PFSK-1 (cell line): Measurements from ENCODE around the gene UBE2I.

Experiments
- FOXP2 ChIP-seq: optimal IDR thresholded peaks from 2 replicates; pipeline ENCODE3; 2011; ENCODE audit warnings: borderline replicate concordance, control low read depth, inconsistent platforms; ENCODE audit not compliant: insufficient read depth; ENCODE audit errors: extremely low read length, extremely low read depth
- POLR2AphosphoS5 ChIP-seq: IDR thresholded peaks from 2 replicates; pipeline ENCODE4 v1.6.1; 2012; ENCODE audit warnings: low read depth, mild to moderate bottlenecking, control low read depth, low read length, moderate library complexity
- SIN3A ChIP-seq: IDR thresholded peaks from 2 replicates; pipeline ENCODE4 v1.6.1; 2012; ENCODE audit warnings: mild to moderate bottlenecking, low read length, moderate library complexity, borderline replicate concordance; ENCODE audit not compliant: insufficient read depth
- TAF1 ChIP-seq: IDR thresholded peaks from 2 replicates; pipeline ENCODE4 v1.6.1; 2012; ENCODE audit warnings: low read length, control low read depth, borderline replicate concordance; ENCODE audit not compliant: insufficient read depth
- TF ChIP-seq, protein P1 (sequence below), 2 experiments: IDR thresholded peaks; 2 replicates each; pipeline versions ENCODE4 v1.6.1 to v1.8.0; 2011 to 2012; ENCODE audit warnings: low read depth in 2 of 2, low read length in 2 of 2, control low read depth in 1 of 2, inconsistent platforms in 1 of 2, mild to moderate bottlenecking in 1 of 2, moderate library complexity in 1 of 2; ENCODE audit not compliant: insufficient read depth in 1 of 2

The UBE2I gene

DNA sequence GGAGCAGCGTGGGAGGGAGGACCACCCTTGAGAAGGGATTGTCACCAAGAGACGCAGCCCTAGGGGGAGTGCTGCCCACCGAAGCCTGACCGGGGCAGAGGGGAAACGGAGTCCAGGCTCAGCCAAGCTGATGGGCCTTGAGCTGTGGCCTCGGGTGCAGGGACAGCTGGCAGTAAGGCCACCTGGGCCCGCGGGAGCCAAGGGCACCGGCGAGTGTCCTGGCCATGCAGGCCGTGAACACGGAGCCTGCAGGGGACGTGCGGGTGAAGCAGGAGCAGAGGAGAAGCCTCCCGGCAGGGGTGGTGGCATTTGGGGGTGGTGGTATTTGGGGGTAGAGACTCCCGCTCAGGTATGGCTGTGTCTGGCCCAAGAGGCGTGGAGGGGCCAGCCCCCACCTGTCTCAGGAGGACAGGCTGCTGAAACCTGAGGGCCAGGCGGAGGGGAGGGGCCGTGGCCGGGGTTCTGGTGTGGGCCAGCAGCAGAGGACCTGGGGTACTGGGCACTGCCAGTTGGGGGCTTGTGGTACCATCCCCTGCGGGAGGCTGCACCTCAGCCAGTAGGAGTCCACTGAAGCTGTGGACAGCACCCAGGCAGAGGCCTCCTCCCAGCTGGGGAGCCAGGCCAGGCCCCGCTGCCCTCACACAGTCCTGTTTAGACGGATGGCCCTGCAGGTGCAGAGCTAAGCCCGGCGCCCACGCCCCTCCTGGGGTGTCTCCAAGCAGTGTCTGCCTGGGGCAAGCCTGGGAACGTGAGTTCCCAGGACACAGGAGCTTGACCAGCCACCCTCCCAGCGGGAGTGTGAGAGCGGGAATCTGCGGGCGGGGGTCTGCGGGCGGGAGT is 46.8 kb downstream of the UBE2I start:
- TF ChIP-seq TAF1 = no peak
- no peak for TF ChIP-seq POLR2AphosphoS5
- no peak for TF ChIP-seq SIN3A
- TF ChIP-seq, protein P1, sequence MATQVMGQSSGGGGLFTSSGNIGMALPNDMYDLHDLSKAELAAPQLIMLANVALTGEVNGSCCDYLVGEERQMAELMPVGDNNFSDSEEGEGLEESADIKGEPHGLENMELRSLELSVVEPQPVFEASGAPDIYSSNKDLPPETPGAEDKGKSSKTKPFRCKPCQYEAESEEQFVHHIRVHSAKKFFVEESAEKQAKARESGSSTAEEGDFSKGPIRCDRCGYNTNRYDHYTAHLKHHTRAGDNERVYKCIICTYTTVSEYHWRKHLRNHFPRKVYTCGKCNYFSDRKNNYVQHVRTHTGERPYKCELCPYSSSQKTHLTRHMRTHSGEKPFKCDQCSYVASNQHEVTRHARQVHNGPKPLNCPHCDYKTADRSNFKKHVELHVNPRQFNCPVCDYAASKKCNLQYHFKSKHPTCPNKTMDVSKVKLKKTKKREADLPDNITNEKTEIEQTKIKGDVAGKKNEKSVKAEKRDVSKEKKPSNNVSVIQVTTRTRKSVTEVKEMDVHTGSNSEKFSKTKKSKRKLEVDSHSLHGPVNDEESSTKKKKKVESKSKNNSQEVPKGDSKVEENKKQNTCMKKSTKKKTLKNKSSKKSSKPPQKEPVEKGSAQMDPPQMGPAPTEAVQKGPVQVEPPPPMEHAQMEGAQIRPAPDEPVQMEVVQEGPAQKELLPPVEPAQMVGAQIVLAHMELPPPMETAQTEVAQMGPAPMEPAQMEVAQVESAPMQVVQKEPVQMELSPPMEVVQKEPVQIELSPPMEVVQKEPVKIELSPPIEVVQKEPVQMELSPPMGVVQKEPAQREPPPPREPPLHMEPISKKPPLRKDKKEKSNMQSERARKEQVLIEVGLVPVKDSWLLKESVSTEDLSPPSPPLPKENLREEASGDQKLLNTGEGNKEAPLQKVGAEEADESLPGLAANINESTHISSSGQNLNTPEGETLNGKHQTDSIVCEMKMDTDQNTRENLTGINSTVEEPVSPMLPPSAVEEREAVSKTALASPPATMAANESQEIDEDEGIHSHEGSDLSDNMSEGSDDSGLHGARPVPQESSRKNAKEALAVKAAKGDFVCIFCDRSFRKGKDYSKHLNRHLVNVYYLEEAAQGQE (IDR thresholded peaks at IDR 0.05; ENCODE audit: insufficient read depth in 1 of 2, low read depth in 2 of 2, low read length in 2 of 2) = no peak
- TF ChIP-seq FOXP2 = no peak

DNA sequence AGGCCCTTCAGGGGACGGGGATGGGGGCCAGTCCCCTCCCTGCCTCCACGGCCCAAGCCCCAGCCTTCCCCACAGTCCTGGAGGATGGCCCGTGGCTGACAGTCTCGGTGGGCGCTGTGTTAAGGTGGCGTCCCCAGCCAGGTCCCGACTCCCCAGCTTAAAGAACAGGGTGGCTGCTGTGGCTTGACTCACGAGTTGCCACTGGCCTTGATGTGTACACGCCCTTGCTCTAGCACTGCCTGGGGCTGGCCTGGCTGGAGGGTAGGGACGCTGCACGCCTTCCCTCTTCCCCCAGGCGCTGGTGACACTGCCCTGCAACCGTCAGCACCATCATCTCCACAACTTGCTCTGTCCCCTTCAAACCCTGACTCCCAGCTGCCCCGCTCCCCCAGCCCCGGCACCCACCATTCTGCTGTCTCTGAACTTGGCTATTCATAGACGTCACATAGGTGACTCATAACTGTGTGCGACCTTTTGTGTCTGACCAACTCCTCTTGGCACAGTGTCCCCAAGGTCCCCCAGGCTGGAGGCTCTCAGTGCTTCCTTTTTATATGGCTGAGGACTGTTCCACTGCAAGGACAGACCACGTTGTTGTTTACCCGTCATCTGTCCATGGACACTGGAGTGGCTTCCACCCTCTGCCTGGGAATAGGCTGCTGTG is 48.6 kb downstream of the UBE2I start:
- TF ChIP-seq FOXP2 (no peak), TAF1 (no peak), SIN3A (no peak), POLR2AphosphoS5 (no peak)
- TF ChIP-seq, protein P1 (IDR thresholded peaks at IDR 0.05; ENCODE audit: insufficient read depth in 1 of 2, low read depth in 2 of 2, low read length in 2 of 2) = no peak

DNA sequence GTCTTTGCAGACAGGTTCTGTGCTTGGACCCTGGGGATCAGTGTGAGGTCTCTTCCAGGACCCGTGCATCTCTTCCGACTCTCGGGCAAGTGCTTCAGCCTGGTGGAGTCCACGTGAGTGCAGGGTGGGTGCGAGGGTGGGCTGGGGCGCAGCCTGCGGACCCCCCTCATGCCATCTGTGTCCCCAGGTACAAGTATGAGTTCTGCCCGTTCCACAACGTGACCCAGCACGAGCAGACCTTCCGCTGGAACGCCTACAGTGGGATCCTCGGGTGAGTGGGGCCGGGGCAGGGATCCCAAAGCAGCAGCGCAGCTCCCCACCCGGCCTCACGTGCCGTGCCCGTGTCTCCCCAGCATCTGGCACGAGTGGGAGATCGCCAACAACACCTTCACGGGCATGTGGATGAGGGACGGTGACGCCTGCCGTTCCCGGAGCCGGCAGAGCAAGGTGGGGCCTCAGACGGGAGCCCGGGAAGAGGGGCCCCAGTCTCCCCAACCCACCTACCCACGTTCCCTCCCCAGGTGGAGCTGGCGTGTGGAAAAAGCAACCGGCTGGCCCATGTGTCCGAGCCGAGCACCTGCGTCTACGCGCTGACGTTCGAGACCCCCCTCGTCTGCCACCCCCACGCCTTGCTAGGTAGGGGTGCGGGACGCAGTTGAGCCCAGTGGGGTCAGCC is 52.4 kb downstream of the UBE2I start:
- TF ChIP-seq POLR2AphosphoS5 = no peak
- TF ChIP-seq TAF1 = no peak
- no peak for TF ChIP-seq FOXP2
- TF ChIP-seq SIN3A = no peak
- TF ChIP-seq, protein P1 (IDR thresholded peaks at IDR 0.05; ENCODE audit: insufficient read depth in 1 of 2, low read depth in 2 of 2, low read length in 2 of 2) = no peak

DNA sequence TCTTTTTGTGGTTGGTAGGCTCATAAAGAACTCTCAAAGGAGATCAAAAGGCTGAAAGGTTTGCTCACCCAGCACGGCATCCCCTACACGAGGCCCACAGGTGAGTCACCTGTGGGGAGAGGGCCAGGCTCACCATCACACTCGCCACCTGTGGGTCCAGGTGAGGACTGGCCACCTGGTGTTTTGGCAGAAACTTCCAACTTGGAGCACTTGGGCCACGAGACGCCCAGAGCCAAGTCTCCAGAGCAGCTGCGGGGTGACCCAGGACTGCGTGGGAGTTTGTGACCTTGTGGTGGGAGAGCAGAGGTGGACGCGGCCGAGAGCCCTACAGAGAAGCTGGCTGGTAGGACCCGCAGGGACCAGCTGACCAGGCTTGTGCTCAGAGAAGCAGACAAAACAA is 53.4 kb downstream of the UBE2I start:
- no peak for TF ChIP-seq FOXP2
- TF ChIP-seq, protein P1 (IDR thresholded peaks at IDR 0.05; ENCODE audit: insufficient read depth in 1 of 2, low read depth in 2 of 2, low read length in 2 of 2) = no peak
- no peak for TF ChIP-seq TAF1
- TF ChIP-seq SIN3A = no peak
- no peak for TF ChIP-seq POLR2AphosphoS5
